Measurements from ENCODE around the gene ACAP3. TPM values are rescaled to one million over a fixed set of nuclear protein-coding genes. Genes with fewer than 3 reads are reported as not detected.
A peak's percentile ranks its signal among the peaks of the same experiment; 100 is the strongest.

Gene ACAP3
- total RNA-seq, 1 experiment from 2014 or later = 30.7 TPM

GRCh38 chr1:1244192-1244811 is 63.4 kb downstream of the ACAP3 start:
- Histone ChIP-seq H3K27ac (ENCODE audit: low read length) (peak overlapping the region; percentile 84), H3K4me1 (ENCODE audit: control insufficient read depth, insufficient read depth, low read length) (peaks cover 56% of the 10 kb centered on the region), H3K9me3 (ENCODE audit: control insufficient read depth, insufficient read depth, low read depth, low read length) (no peaks in the 10 kb centered on the region), H3K36me3 (ENCODE audit: control insufficient read depth, insufficient read depth, low read length) (no peaks in the 10 kb centered on the region), H3K27me3 (ENCODE audit: control insufficient read depth, insufficient read depth, low read length) (no peaks in the 10 kb centered on the region), H3K4me3 (ENCODE audit: low read depth in 2 of 2, low read length in 2 of 2) (peak overlapping the region in 1 of 2 experiments; percentile 8; a peak in 1 of 4 replicates)
- ChIA-PET CTCF (no interaction called here), POLR2A (no interaction called here)
- intact Hi-C loops (cut with micrococcal nuclease; ENCODE audit: unreplicated experiment) = no loop called here
- peak; percentile 54 for ATAC-seq
- no TSS peak for BruUV-seq (replicated peaks)
- DNase-seq (ENCODE audit: low read depth, low spot score) = no peak
- TF ChIP-seq SIN3A (IDR thresholded peaks at IDR 0.05; ENCODE audit: borderline replicate concordance, insufficient read depth, low read depth, low read length) (no peak), POLR2AphosphoS5 (IDR thresholded peaks at IDR 0.05; ENCODE audit: low read depth, low read length) (peak; percentile 25; the same call in 1 of the 2 replicates), REST (IDR thresholded peaks at IDR 0.05; ENCODE audit: insufficient read depth in 1 of 2, low read depth in 2 of 2, low read length in 1 of 2) (no peak)
- TF ChIP-seq, protein P1, sequence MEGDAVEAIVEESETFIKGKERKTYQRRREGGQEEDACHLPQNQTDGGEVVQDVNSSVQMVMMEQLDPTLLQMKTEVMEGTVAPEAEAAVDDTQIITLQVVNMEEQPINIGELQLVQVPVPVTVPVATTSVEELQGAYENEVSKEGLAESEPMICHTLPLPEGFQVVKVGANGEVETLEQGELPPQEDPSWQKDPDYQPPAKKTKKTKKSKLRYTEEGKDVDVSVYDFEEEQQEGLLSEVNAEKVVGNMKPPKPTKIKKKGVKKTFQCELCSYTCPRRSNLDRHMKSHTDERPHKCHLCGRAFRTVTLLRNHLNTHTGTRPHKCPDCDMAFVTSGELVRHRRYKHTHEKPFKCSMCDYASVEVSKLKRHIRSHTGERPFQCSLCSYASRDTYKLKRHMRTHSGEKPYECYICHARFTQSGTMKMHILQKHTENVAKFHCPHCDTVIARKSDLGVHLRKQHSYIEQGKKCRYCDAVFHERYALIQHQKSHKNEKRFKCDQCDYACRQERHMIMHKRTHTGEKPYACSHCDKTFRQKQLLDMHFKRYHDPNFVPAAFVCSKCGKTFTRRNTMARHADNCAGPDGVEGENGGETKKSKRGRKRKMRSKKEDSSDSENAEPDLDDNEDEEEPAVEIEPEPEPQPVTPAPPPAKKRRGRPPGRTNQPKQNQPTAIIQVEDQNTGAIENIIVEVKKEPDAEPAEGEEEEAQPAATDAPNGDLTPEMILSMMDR (IDR thresholded peaks at IDR 0.05) = peak; percentile 46; the same call in 1 of the 2 replicates
- in situ Hi-C loops (cut with HindIII; ENCODE audit: low pct_unique_long_range_greater_than_20kb, low sequenced_read_pairs) = no loop called here

DNA sequence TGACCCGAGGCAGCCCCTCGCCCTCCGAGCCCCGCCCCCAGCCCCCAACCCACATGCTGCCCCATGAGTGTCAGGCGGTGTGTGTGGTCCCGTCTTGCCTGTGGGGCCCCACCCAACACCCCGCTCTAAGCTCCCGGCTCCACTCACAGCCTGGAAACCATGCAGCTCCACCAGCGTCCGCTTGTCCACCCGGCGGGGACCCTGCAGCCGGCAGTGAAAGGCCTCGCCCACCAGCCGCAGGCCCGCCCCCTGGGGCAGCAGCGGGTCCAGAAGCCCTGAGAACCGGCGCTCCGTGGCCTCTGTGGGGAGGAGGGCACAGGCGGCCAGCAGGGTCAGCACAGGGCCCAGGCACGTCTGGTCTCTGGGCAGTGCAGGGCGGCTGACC is 63.9 kb downstream of the ACAP3 start:
- ATAC-seq = peak; percentile 19
- DNase-seq (ENCODE audit: low read depth, low spot score) = no peak
- intact Hi-C loops (cut with micrococcal nuclease; ENCODE audit: unreplicated experiment) = no loop called here
- Histone ChIP-seq H3K36me3 (ENCODE audit: control insufficient read depth, insufficient read depth, low read length) (no peaks in the 10 kb centered on the region), H3K4me3 (ENCODE audit: low read depth in 2 of 2, low read length in 2 of 2) (peak overlapping the region in 1 of 2 experiments; percentile 8; a peak in 1 of 4 replicates), H3K27ac (ENCODE audit: low read length) (peak overlapping the region; percentile 84), H3K9me3 (ENCODE audit: control insufficient read depth, insufficient read depth, low read depth, low read length) (no peaks in the 10 kb centered on the region), H3K4me1 (ENCODE audit: control insufficient read depth, insufficient read depth, low read length) (peaks cover 61% of the 10 kb centered on the region), H3K27me3 (ENCODE audit: control insufficient read depth, insufficient read depth, low read length) (no peaks in the 10 kb centered on the region)
- BruUV-seq (replicated peaks) = no TSS peak
- ChIA-PET CTCF (no interaction called here), POLR2A (no interaction called here)
- TF ChIP-seq TCF7L2 (IDR thresholded peaks at IDR 0.05; ENCODE audit: low read depth, low read length) (no peak), POLR2AphosphoS5 (IDR thresholded peaks at IDR 0.05; ENCODE audit: low read depth, low read length) (no peak), REST (IDR thresholded peaks at IDR 0.05; ENCODE audit: insufficient read depth in 1 of 2, low read depth in 2 of 2, low read length in 1 of 2) (no peak), SIN3A (IDR thresholded peaks at IDR 0.05; ENCODE audit: borderline replicate concordance, insufficient read depth, low read depth, low read length) (no peak)
- TF ChIP-seq, protein P1 (IDR thresholded peaks at IDR 0.05) = no peak
- in situ Hi-C loops (cut with HindIII; ENCODE audit: low pct_unique_long_range_greater_than_20kb, low sequenced_read_pairs) = no loop called here

Measured in Panc1 (cell line).